ENCODE measurements around the gene AGGF1.
"Not testable (repeated sequence)": the region's sequence is repeated elsewhere in the genome, so short reads cannot be mapped to it uniquely, and the experiment has no call there.

The AGGF1 gene

GRCh38 chr5:77087484-77088261, 57.5 kb downstream of the AGGF1 start:
- DNase-seq = no peak

- no peak for DNase-seq
Measured at GRCh38 chr5:77095189-77095588, 65.0 kb downstream of the AGGF1 start.

- no peak for DNase-seq
Measured at GRCh38 chr5:77101298-77101697, 71.1 kb downstream of the AGGF1 start.

- no peak for DNase-seq
Measured at GRCh38 chr5:77102549-77102948, 72.3 kb downstream of the AGGF1 start.

- DNase-seq = no peak
Measured at GRCh38 chr5:77103457-77103856, 73.3 kb downstream of the AGGF1 start.

- no peak for DNase-seq
Measured at GRCh38 chr5:77104813-77105212, 74.6 kb downstream of the AGGF1 start.

GRCh38 chr5:77107035-77107434, 76.8 kb downstream of the AGGF1 start:
- not testable (repeated sequence) for DNase-seq
